HepG2 (cell line): ENCODE data around the gene CHMP4B. TPM values are rescaled to one million over a fixed set of nuclear protein-coding genes. Genes with fewer than 3 reads are reported as not detected.

ENCODE experiments used
- CENPX ChIP-seq: sonication (generic); formaldehyde crosslinking; IDR thresholded peaks from 2 replicates; pipeline ENCODE4 v1.9.0; 2021; ENCODE audit warnings: mild to moderate bottlenecking, missing genetic modification reagents, moderate library complexity
- HOXD1 ChIP-seq: sonication (generic); formaldehyde crosslinking; IDR thresholded peaks from 2 replicates; pipeline ENCODE4 v1.5.0; 2020; ENCODE audit warnings: missing genetic modification reagents
- KDM5B ChIP-seq: sonication (generic); formaldehyde crosslinking; IDR thresholded peaks from 2 replicates; pipeline ENCODE4 v1.4.0; 2020; ENCODE audit warnings: missing genetic modification reagents, mild to moderate bottlenecking, borderline replicate concordance
- NCOA5 ChIP-seq: sonication (generic); formaldehyde crosslinking; IDR thresholded peaks from 2 replicates; pipeline ENCODE4 v1.4.0; 2020; ENCODE audit warnings: missing genetic modification reagents
- NFIB ChIP-seq: sonication (generic); formaldehyde crosslinking; IDR thresholded peaks from 2 replicates; pipeline ENCODE4 v1.9.0; 2021; ENCODE audit warnings: missing genetic modification reagents, mild to moderate bottlenecking, borderline replicate concordance
- ONECUT2 ChIP-seq: sonication (generic); formaldehyde crosslinking; IDR thresholded peaks from 2 replicates; pipeline ENCODE4 v1.4.0; 2020; ENCODE audit warnings: missing genetic modification reagents
- PCBP1 ChIP-seq: fragments of 200-400 bp; formaldehyde crosslinking; IDR thresholded peaks from 2 replicates; pipeline ENCODE4 v1.6.1; 2017; ENCODE audit warnings: mild to moderate bottlenecking, low read depth, low read length, borderline replicate concordance
- PTBP1 ChIP-seq: fragments of 200-400 bp; formaldehyde crosslinking; IDR thresholded peaks from 2 replicates; pipeline ENCODE4 v1.6.1; 2018; ENCODE audit warnings: low read length, low read depth; ENCODE audit not compliant: poor library complexity, severe bottlenecking
- RAD51 ChIP-seq: fragments of 450-650 bp; IDR thresholded peaks from 2 replicates; pipeline ENCODE4 v1.6.1; 2016; ENCODE audit warnings: borderline replicate concordance
- RBFOX2 ChIP-seq: fragments of 200-400 bp; formaldehyde crosslinking; IDR thresholded peaks from 2 replicates; pipeline ENCODE4 v1.6.1; 2017; ENCODE audit warnings: low read depth, mild to moderate bottlenecking, low read length
- ZBTB3 ChIP-seq: sonication (generic); formaldehyde crosslinking; IDR thresholded peaks from 2 replicates; pipeline ENCODE4 v1.4.0; 2020; ENCODE audit warnings: low read depth, mild to moderate bottlenecking, moderate library complexity, missing genetic modification reagents, borderline replicate concordance
- ZNF20 ChIP-seq: sonication (generic); formaldehyde crosslinking; IDR thresholded peaks from 2 replicates; pipeline ENCODE4 v1.4.0; 2020; ENCODE audit warnings: mild to moderate bottlenecking, moderate library complexity, missing genetic modification reagents
- ZNF446 ChIP-seq: sonication (generic); formaldehyde crosslinking; IDR thresholded peaks from 2 replicates; pipeline ENCODE4 v1.5.0; 2020; ENCODE audit warnings: mild to moderate bottlenecking, missing genetic modification reagents
- ZNF660 ChIP-seq: sonication (generic); formaldehyde crosslinking; IDR thresholded peaks from 2 replicates; pipeline ENCODE4 v1.5.1; 2020; ENCODE audit warnings: mild to moderate bottlenecking, low read depth, missing genetic modification reagents, borderline replicate concordance
- ZNF737 ChIP-seq: sonication (generic); formaldehyde crosslinking; IDR thresholded peaks from 2 replicates; pipeline ENCODE4 v1.5.0; 2020; ENCODE audit warnings: missing genetic modification reagents, mild to moderate bottlenecking, borderline replicate concordance
- ZSCAN12 ChIP-seq: sonication (generic); formaldehyde crosslinking; IDR thresholded peaks from 2 replicates; pipeline ENCODE4 v1.9.0; 2021; ENCODE audit warnings: mild to moderate bottlenecking, missing genetic modification reagents
- polyA plus RNA-seq, 8 experiments: library from polyadenylated mRNA; depleted of rRNA in 3 of 8; stranded (reverse) in 7 of 8; unstranded in 1 of 8; fragments of >200 nt; fragmentation: Illumina TruSeq in 4 of 8; extraction: Trizol in 4 of 8; gene quantifications; 2 replicates each; pipeline versions ENCODE4 v1.2.1 to v1.2.3, GENCODE V29; 2011 to 2016; ENCODE audit warnings: low read depth in 4 of 8, missing spikeins in 1 of 8, mixed read lengths in 1 of 8; ENCODE audit not compliant: insufficient read depth in 1 of 8
- total RNA-seq, 5 experiments: library from RNA; depleted of rRNA; stranded (reverse); fragments of >200 nt; fragmentation: Illumina TruSeq; extraction: Trizol; gene quantifications; 2 replicates each; pipeline ENCODE4 v1.2.3, GENCODE V29; 2016; ENCODE audit warnings: low read depth in 1 of 5
- TF ChIP-seq, protein P1 (sequence below): IDR thresholded peaks from 2 replicates; pipeline ENCODE4 v1.6.1; 2016
- TF ChIP-seq, protein P2 (sequence below): sonication (generic); formaldehyde crosslinking; IDR thresholded peaks from 2 replicates; pipeline ENCODE4 v1.5.0; 2020; ENCODE audit warnings: missing genetic modification reagents
- TF ChIP-seq, protein P3 (sequence below): sonication (generic); formaldehyde crosslinking; IDR thresholded peaks from 2 replicates; pipeline ENCODE4 v1.9.0; 2021; ENCODE audit warnings: missing genetic modification reagents, borderline replicate concordance
- TF ChIP-seq, protein P4 (sequence below): sonication (generic); formaldehyde crosslinking; IDR thresholded peaks from 2 replicates; pipeline ENCODE4 v1.4.0; 2020; ENCODE audit warnings: missing genetic modification reagents

CHMP4B gene
- total and polyA plus RNA-seq, 2 of the 13 experiments (the other 11 are each of a cell fraction or from before 2014, with no cell fraction given), result 40.1 to 45.6 TPM

DNA sequence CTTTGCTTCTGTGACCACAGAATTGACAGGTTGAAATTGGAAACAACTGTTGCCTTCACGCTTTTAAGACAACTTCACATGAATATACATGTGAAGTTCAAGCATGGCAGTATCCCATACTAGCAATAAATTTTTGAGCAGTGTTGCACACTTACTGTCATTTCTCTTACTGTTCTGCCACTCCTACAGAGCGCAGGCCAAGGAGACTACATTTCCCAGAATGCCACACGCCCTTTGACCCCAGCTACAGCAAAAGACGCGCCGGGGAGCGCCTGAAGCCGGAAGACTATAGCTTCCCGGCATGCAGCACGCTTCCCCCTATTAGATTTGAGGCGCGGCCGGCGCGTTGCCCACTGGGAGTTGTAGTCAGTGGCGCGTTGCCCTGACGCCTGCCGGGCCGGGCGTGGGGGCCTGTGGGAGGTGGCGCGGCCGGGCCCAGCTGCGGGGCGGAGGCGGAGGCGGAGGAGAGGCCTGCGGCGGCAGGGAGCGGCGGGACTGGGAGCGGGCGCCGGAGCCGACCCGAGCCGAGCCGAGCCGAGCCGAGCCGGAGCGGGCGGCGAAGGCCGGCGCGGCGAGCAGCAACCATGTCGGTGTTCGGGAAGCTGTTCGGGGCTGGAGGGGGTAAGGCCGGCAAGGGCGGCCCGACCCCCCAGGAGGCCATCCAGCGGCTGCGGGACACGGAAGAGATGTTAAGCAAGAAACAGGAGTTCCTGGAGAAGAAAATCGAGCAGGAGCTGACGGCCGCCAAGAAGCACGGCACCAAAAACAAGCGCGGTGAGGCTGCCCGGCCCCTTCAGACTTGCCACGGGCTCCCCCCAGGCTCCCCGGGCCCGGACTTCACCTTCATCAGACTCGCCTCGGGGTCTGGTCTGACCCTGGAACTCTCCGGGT, at the start of gene CHMP4B (continued):
- TF ChIP-seq CENPX (CRISPR knock-in tag) (no peak), RAD51 (no peak), HOXD1 (CRISPR knock-in tag) (no peak), ZBTB3 (CRISPR knock-in tag) (0 out of 2 replicates have a peak, but pooled peaks have one; percentile 89), ZNF446 (CRISPR knock-in tag) (peak; percentile 89; the same call in 1 of the 2 replicates), ZNF20 (CRISPR knock-in tag) (no peak), ONECUT2 (CRISPR knock-in tag) (no peak), RBFOX2 (peak; percentile 91), NFIB (no peak), ZSCAN12 (CRISPR knock-in tag) (0 out of 2 replicates have a peak, but pooled peaks have one; percentile 54), KDM5B (peak; percentile 82; the same call in 1 of the 2 replicates), PCBP1 (peak; percentile 97), ZNF660 (CRISPR knock-in tag) (no peak), ZNF737 (CRISPR knock-in tag) (no peak), PTBP1 (no peak), NCOA5 (CRISPR knock-in tag) (no peak)
- TF ChIP-seq, protein P1, sequence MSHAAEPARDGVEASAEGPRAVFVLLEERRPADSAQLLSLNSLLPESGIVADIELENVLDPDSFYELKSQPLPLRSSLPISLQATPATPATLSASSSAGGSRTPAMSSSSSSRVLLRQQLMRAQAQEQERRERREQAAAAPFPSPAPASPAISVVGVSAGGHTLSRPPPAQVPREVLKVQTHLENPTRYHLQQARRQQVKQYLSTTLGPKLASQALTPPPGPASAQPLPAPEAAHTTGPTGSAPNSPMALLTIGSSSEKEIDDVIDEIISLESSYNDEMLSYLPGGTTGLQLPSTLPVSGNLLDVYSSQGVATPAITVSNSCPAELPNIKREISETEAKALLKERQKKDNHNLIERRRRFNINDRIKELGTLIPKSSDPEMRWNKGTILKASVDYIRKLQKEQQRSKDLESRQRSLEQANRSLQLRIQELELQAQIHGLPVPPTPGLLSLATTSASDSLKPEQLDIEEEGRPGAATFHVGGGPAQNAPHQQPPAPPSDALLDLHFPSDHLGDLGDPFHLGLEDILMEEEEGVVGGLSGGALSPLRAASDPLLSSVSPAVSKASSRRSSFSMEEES (CRISPR knock-in tag), result peak; percentile 58; the same call in 1 of the 2 replicates
- TF ChIP-seq, protein P2, sequence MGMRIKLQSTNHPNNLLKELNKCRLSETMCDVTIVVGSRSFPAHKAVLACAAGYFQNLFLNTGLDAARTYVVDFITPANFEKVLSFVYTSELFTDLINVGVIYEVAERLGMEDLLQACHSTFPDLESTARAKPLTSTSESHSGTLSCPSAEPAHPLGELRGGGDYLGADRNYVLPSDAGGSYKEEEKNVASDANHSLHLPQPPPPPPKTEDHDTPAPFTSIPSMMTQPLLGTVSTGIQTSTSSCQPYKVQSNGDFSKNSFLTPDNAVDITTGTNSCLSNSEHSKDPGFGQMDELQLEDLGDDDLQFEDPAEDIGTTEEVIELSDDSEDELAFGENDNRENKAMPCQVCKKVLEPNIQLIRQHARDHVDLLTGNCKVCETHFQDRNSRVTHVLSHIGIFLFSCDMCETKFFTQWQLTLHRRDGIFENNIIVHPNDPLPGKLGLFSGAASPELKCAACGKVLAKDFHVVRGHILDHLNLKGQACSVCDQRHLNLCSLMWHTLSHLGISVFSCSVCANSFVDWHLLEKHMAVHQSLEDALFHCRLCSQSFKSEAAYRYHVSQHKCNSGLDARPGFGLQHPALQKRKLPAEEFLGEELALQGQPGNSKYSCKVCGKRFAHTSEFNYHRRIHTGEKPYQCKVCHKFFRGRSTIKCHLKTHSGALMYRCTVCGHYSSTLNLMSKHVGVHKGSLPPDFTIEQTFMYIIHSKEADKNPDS (CRISPR knock-in tag), result no peak
- TF ChIP-seq, protein P3, sequence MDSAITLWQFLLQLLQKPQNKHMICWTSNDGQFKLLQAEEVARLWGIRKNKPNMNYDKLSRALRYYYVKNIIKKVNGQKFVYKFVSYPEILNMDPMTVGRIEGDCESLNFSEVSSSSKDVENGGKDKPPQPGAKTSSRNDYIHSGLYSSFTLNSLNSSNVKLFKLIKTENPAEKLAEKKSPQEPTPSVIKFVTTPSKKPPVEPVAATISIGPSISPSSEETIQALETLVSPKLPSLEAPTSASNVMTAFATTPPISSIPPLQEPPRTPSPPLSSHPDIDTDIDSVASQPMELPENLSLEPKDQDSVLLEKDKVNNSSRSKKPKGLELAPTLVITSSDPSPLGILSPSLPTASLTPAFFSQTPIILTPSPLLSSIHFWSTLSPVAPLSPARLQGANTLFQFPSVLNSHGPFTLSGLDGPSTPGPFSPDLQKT, result peak; percentile 75
- TF ChIP-seq, protein P4, sequence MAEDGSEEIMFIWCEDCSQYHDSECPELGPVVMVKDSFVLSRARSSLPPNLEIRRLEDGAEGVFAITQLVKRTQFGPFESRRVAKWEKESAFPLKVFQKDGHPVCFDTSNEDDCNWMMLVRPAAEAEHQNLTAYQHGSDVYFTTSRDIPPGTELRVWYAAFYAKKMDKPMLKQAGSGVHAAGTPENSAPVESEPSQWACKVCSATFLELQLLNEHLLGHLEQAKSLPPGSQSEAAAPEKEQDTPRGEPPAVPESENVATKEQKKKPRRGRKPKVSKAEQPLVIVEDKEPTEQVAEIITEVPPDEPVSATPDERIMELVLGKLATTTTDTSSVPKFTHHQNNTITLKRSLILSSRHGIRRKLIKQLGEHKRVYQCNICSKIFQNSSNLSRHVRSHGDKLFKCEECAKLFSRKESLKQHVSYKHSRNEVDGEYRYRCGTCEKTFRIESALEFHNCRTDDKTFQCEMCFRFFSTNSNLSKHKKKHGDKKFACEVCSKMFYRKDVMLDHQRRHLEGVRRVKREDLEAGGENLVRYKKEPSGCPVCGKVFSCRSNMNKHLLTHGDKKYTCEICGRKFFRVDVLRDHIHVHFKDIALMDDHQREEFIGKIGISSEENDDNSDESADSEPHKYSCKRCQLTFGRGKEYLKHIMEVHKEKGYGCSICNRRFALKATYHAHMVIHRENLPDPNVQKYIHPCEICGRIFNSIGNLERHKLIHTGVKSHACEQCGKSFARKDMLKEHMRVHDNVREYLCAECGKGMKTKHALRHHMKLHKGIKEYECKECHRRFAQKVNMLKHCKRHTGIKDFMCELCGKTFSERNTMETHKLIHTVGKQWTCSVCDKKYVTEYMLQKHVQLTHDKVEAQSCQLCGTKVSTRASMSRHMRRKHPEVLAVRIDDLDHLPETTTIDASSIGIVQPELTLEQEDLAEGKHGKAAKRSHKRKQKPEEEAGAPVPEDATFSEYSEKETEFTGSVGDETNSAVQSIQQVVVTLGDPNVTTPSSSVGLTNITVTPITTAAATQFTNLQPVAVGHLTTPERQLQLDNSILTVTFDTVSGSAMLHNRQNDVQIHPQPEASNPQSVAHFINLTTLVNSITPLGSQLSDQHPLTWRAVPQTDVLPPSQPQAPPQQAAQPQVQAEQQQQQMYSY (CRISPR knock-in tag), result peak; percentile 22; the same call in 1 of the 2 replicates
